Measurements from ENCODE around the gene FADD. TPM values are rescaled to one million over a fixed set of nuclear protein-coding genes. Genes with fewer than 3 reads are reported as not detected.

The FADD gene, protein sequence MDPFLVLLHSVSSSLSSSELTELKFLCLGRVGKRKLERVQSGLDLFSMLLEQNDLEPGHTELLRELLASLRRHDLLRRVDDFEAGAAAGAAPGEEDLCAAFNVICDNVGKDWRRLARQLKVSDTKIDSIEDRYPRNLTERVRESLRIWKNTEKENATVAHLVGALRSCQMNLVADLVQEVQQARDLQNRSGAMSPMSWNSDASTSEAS
- total RNA-seq (ENCODE audit: low replicate concordance) = 24.0 TPM in 2 replicates
- long read RNA-seq, transcript FADD-201 (2 exons, 1,841 nt) = major isoform, 5 of 5 reads
- long read RNA-seq, partial matches to known transcripts = 0 of 5 reads
- long read RNA-seq, other reads (novel, unspliced or antisense) = 0 of 5 reads

DNA sequence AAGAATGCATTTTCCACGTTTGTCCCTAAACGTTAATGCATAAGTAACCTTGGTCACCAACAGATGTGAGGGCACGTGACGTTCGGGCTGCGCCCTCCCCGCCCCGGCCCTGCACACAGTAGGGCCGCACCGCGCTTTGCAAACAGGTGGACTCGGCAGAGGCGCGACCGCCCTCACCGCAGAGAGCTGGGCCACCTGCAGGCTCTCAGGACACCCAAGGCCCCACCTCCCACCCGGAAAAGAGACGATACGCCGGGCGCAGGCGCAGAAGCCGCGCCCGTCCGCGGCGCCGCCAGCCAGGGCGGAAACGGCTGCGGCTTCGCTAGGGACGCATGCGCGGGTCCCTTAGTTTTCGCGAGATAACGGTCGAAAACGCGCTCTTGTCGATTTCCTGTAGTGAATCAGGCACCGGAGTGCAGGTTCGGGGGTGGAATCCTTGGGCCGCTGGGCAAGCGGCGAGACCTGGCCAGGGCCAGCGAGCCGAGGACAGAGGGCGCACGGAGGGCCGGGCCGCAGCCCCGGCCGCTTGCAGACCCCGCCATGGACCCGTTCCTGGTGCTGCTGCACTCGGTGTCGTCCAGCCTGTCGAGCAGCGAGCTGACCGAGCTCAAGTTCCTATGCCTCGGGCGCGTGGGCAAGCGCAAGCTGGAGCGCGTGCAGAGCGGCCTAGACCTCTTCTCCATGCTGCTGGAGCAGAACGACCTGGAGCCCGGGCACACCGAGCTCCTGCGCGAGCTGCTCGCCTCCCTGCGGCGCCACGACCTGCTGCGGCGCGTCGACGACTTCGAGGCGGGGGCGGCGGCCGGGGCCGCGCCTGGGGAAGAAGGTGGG is at the start of gene FADD:
FADD (plus strand) TSS at position 377 of the 831 bp plus-strand sequence; CDS start at position 541, 164 bp downstream.
- peak within 1 kb of the TSS; percentile 96 for H3K4me3 Mint-ChIP-seq
- peak; percentile 90 for DNase-seq (ENCODE audit: extremely low spot score, unreplicated experiment)
- peaks cover 9% of the 10 kb centered on the region for H3K36me3 Mint-ChIP-seq
- H3K27me3 Mint-ChIP-seq = peaks cover 3% of the 10 kb centered on the region
- H3K4me1 Mint-ChIP-seq (ENCODE audit: unreplicated experiment) = peaks cover 17% of the 10 kb centered on the region
- H3K9me3 Mint-ChIP-seq = no peaks in the 10 kb centered on the region
- TF ChIP-seq, protein P1, sequence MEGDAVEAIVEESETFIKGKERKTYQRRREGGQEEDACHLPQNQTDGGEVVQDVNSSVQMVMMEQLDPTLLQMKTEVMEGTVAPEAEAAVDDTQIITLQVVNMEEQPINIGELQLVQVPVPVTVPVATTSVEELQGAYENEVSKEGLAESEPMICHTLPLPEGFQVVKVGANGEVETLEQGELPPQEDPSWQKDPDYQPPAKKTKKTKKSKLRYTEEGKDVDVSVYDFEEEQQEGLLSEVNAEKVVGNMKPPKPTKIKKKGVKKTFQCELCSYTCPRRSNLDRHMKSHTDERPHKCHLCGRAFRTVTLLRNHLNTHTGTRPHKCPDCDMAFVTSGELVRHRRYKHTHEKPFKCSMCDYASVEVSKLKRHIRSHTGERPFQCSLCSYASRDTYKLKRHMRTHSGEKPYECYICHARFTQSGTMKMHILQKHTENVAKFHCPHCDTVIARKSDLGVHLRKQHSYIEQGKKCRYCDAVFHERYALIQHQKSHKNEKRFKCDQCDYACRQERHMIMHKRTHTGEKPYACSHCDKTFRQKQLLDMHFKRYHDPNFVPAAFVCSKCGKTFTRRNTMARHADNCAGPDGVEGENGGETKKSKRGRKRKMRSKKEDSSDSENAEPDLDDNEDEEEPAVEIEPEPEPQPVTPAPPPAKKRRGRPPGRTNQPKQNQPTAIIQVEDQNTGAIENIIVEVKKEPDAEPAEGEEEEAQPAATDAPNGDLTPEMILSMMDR (conservative IDR thresholded peaks at IDR 0.05) = no peak
- peak within 1 kb of the TSS; percentile 94 for H3K27ac Mint-ChIP-seq

DNA sequence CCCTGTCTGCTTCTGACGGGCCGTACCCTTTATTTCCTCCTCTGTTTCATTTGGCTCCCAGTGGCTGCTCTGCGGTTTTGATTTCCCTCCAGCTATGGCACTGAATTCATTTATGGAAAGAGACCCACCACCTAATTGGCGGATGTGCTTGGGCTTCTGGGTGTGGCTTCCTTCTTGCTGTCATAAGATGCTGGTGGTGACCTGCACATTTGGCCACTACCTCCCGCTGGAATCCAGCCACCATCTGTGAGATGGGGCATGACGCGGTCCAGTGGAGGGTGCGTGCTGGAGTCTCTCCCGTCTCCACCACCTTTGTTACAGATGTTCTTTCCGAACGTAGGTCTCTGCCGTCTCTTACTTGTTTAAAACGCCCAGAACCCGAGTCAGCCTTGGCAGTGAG is 47.7 kb upstream of the FADD start:
- H3K4me3 Mint-ChIP-seq = no peak overlapping the region
- TF ChIP-seq, protein P1 (conservative IDR thresholded peaks at IDR 0.05) = no peak
- no peak overlapping the region for H3K27ac Mint-ChIP-seq
- DNase-seq (ENCODE audit: extremely low spot score, unreplicated experiment) = no peak
- H3K4me1 Mint-ChIP-seq (ENCODE audit: unreplicated experiment) = no peaks in the 10 kb centered on the region
- no peaks in the 10 kb centered on the region for H3K36me3 Mint-ChIP-seq
- H3K9me3 Mint-ChIP-seq = no peaks in the 10 kb centered on the region
- peaks cover 4% of the 10 kb centered on the region for H3K27me3 Mint-ChIP-seq

DNA sequence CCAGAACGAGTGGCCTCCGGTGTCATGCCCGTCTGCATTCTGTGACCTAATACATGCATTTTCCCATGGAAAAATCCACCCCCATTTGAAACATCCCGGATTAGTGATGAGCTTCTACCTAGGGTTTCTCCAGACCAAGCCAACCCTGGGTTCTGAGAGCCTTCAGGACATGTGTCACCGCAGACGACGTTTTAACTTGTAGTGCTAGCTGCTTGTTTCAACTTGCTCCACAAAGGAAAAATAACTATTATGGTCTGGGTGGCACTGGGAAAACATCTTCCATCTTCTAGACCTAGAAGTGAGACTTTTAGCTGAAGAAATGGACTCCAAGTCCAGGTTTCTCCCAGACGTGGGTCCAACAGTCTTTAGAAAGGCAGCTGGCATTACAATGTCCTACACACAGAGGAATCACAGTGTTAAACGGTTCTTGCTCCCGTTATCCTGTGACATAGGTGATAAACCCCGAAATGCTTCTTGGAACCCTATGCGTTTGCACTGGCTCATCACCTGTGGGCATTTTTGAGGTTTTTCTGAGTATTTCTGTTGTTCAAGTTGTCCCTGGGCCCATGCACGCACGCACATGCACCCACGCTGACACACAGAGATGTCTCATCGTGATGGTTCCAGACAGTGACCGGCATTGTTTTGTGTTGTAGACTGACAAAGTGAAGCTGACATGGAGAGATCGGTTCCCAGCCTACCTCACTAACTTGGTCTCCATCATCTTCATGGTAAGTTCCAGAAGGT is 46.6 kb upstream of the FADD start:
- no peak overlapping the region for H3K4me3 Mint-ChIP-seq
- DNase-seq (ENCODE audit: extremely low spot score, unreplicated experiment) = no peak
- no peak overlapping the region for H3K27ac Mint-ChIP-seq
- TF ChIP-seq, protein P1 (conservative IDR thresholded peaks at IDR 0.05) = no peak
- no peaks in the 10 kb centered on the region for H3K9me3 Mint-ChIP-seq
- no peaks in the 10 kb centered on the region for H3K36me3 Mint-ChIP-seq
- H3K4me1 Mint-ChIP-seq (ENCODE audit: unreplicated experiment) = no peaks in the 10 kb centered on the region
- H3K27me3 Mint-ChIP-seq = peaks cover 4% of the 10 kb centered on the region

DNA sequence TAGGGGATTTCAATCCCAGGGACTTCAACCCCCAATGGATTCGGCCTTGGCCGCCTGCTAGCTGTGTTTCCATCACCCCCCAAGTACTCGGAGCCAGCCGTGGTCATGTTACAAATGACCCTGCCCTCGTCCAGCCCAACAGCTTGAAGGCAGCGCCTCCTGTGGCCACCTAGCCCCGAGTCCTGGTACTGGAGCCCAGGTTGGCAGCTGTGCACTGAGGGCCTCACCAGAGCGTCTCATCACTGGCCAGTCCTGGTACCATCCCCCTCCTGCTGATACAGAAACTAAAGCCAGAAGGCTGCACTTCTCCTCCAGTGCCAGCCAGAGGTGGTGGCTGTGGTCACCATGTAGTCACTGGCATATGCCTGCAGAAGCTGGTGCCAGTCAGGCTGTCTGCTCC is 44.9 kb upstream of the FADD start:
- H3K36me3 Mint-ChIP-seq = no peaks in the 10 kb centered on the region
- H3K27me3 Mint-ChIP-seq = no peaks in the 10 kb centered on the region
- no peaks in the 10 kb centered on the region for H3K9me3 Mint-ChIP-seq
- no peak overlapping the region for H3K27ac Mint-ChIP-seq
- TF ChIP-seq, protein P1 (conservative IDR thresholded peaks at IDR 0.05) = peak; percentile 66
- no peak overlapping the region for H3K4me3 Mint-ChIP-seq
- DNase-seq (ENCODE audit: extremely low spot score, unreplicated experiment) = no peak
- peaks cover 5% of the 10 kb centered on the region for H3K4me1 Mint-ChIP-seq (ENCODE audit: unreplicated experiment)

DNA sequence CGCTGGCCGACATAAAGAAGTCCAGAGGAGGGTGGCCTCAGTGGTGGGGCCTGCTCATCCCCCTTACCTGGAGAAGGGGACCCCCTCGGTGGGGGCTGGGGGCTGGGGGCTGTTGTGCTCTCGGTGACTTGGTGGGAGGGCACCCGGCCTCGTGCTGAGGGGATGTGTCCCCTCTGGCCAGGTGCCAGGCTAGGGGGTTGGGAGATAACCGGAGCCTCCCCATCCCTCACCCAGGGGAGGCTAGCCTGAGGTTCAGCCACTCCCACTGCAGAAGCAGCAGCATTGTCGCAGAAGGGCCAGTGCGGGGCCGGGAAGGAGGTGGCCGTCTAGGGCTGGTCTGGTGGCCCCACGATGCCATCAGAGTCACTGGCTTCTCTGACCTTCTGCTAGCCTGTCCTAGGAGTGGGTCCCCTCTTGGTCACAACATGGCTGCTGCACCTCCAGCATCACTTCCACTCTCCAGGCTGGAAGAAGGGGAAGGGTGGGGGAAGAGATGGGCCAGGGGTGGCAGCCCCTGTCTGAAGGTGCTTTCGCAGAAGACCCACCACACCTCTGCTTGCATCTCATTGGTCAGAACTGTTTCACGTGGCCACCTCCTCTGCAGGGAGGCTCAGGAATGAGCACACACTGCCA is 44.2 kb upstream of the FADD start:
- H3K9me3 Mint-ChIP-seq = no peaks in the 10 kb centered on the region
- TF ChIP-seq, protein P1 (conservative IDR thresholded peaks at IDR 0.05) = no peak

More for the DNA sequence above, 44.2 kb upstream of the FADD start:
- Mint-ChIP-seq H3K27ac (no peak overlapping the region), H3K4me3 (no peak overlapping the region), H3K36me3 (no peaks in the 10 kb centered on the region), H3K4me1 (ENCODE audit: unreplicated experiment) (peaks cover 6% of the 10 kb centered on the region), H3K27me3 (no peaks in the 10 kb centered on the region)
- no peak for DNase-seq (ENCODE audit: extremely low spot score, unreplicated experiment)

Data from type B pancreatic cell (in vitro differentiated cells).